Mesendoderm (in vitro differentiated cells): ENCODE measurements around the gene PRR33.

ENCODE experiments used
- DNase-seq: peaks from one replicate; pipeline ENCODE4 v3.0.0; 2013
- H2AK5ac ChIP-seq: 2 replicates; pipeline ENCODE4 v1.6.1; 2013; ENCODE audit warnings: low read length, inconsistent platforms
- H2BK120ac ChIP-seq: 2 replicates; pipeline ENCODE4 v1.6.1; 2013; ENCODE audit warnings: low read depth, mild to moderate bottlenecking, low read length, moderate library complexity, mixed read lengths
- H2BK15ac ChIP-seq: replicated peaks from 2 replicates; pipeline ENCODE4 v1.6.1; 2013; ENCODE audit warnings: low read depth, mild to moderate bottlenecking, moderate library complexity
- H2BK5ac ChIP-seq: 2 replicates; pipeline ENCODE4 v1.6.1; 2013; ENCODE audit warnings: low read length, inconsistent platforms
- H3K18ac ChIP-seq: 2 replicates; pipeline ENCODE4 v1.6.1; 2013; ENCODE audit warnings: mild to moderate bottlenecking, low read length, mixed read lengths
- H3K23ac ChIP-seq: one replicate; pipeline ENCODE4 v1.6.1; 2013; ENCODE audit warnings: low read length
- H3K27ac ChIP-seq: 2 replicates; pipeline ENCODE4 v1.5.1; 2013; ENCODE audit warnings: low read depth, mild to moderate bottlenecking, inconsistent platforms, low read length, moderate library complexity
- H3K27me3 ChIP-seq: 2 replicates; pipeline ENCODE4 v1.6.1; 2013; ENCODE audit warnings: low read length, control low read depth, mild to moderate bottlenecking, inconsistent platforms; ENCODE audit not compliant: insufficient read depth, poor library complexity
- H3K36me3 ChIP-seq: 2 replicates; pipeline ENCODE4 v1.6.1; 2013; ENCODE audit warnings: low read length, inconsistent platforms; ENCODE audit not compliant: control insufficient read depth, insufficient read depth
- H3K4ac ChIP-seq: one replicate; pipeline ENCODE4 v1.6.1; 2013; ENCODE audit warnings: low read depth, mild to moderate bottlenecking, low read length, moderate library complexity
- H3K4me1 ChIP-seq: 2 replicates; pipeline ENCODE4 v1.6.1; 2013; ENCODE audit warnings: low read depth, low read length, inconsistent platforms; ENCODE audit not compliant: control insufficient read depth
- H3K4me2 ChIP-seq: 2 replicates; pipeline ENCODE4 v1.6.1; 2013; ENCODE audit warnings: low read length
- H3K4me3 ChIP-seq: 2 replicates; pipeline ENCODE4 v1.5.1; 2013; ENCODE audit warnings: mild to moderate bottlenecking, low read length
- H3K56ac ChIP-seq: one replicate; pipeline ENCODE4 v1.6.1; 2013; ENCODE audit warnings: low read length
- H3K79me1 ChIP-seq: 2 replicates; pipeline ENCODE4 v1.6.1; 2013; ENCODE audit warnings: low read length, inconsistent platforms
- H3K79me2 ChIP-seq: 2 replicates; pipeline ENCODE4 v1.6.1; 2013; ENCODE audit warnings: mild to moderate bottlenecking, low read length; ENCODE audit not compliant: control insufficient read depth, insufficient read depth
- H3K9ac ChIP-seq: 2 replicates; pipeline ENCODE4 v1.6.1; 2013; ENCODE audit warnings: low read length, inconsistent platforms
- H4K5ac ChIP-seq: one replicate; pipeline ENCODE4 v1.6.1; 2013; ENCODE audit warnings: low read length
- H4K8ac ChIP-seq: one replicate; pipeline ENCODE4 v1.6.1; 2013; ENCODE audit warnings: low read depth, mild to moderate bottlenecking, control low read depth, low read length, moderate library complexity
- WGBS: extraction: QIAGEN DNeasy Blood & Tissue Kit; methylation state at CpG from one replicate; pipeline ENCODE4 v1.1.7; 2013; ENCODE audit warnings: low lambda C conversion rate, missing lambda C conversion rate; ENCODE audit not compliant: insufficient coverage; ENCODE audit errors: extremely low coverage; 5-methylcytosine and 5-hydroxymethylcytosine counted together

PRR33 gene

DNA sequence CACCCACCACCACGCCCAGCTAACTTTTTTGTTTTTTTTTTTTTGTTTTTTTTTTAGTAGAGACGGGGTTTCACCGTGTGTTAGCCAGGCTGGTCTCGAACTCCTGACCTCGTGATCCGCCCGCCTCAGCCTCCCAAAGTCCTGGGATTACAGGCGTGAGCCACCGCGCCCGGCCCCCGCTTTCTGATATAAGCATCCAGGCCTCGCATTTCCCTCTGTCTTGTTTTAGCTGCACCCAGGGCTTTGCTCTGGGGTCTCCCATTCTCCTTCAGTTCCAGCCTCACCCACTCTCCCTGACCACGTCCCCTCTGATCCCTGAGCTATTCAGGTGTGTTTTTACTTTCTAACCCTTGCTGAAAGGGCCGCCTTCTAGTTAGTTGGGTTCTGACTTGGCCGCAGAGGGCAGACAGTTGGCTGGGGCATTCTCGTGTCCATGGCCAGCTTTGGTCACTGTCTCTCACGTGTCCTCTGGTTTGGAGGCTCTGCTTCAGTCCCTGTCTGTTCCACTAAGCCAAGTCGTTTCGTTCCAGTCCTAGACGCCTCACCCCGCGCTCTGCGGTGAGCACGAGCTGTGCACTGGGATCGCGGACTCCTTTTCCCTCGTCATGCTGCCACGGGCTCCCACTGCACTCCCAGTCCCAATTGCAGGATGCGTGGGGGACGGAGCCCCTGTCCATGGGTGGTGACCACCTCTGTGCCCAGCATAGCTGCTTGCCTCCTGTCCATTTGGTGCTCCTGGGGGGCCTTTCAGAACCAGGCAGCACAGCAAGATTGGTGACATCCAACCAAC is 21.8 kb upstream of the PRR33 start:
- H3K4me1 ChIP-seq: no peaks in the 10 kb centered on the region
- no peak overlapping the region for H2AK5ac ChIP-seq
- no peak overlapping the region for H3K23ac ChIP-seq
- DNase-seq: no peak
- H3K18ac ChIP-seq: no peak overlapping the region
- no peaks in the 10 kb centered on the region for H3K36me3 ChIP-seq
- no peak overlapping the region for H4K5ac ChIP-seq
- no peak overlapping the region for H3K4ac ChIP-seq
- H4K8ac ChIP-seq: no peak overlapping the region
- no peaks in the 10 kb centered on the region for H3K79me2 ChIP-seq
- no peak overlapping the region for H3K4me3 ChIP-seq
- no peak overlapping the region for H2BK15ac ChIP-seq
- no peak overlapping the region for H2BK120ac ChIP-seq
- no peaks in the 10 kb centered on the region for H3K27me3 ChIP-seq
- H3K27ac ChIP-seq: no peak overlapping the region
- no peaks in the 10 kb centered on the region for H3K79me1 ChIP-seq
- no peak overlapping the region for H2BK5ac ChIP-seq
- no CpG with 5 or more reads among the region's 31 CpGs for WGBS
- H3K9ac ChIP-seq: no peak overlapping the region
- no peak overlapping the region for H3K4me2 ChIP-seq
- no peak overlapping the region for H3K56ac ChIP-seq

GRCh38 chr11:1912289-1912878 is 20.7 kb upstream of the PRR33 start:
- H2BK120ac ChIP-seq: no peak overlapping the region

DNA sequence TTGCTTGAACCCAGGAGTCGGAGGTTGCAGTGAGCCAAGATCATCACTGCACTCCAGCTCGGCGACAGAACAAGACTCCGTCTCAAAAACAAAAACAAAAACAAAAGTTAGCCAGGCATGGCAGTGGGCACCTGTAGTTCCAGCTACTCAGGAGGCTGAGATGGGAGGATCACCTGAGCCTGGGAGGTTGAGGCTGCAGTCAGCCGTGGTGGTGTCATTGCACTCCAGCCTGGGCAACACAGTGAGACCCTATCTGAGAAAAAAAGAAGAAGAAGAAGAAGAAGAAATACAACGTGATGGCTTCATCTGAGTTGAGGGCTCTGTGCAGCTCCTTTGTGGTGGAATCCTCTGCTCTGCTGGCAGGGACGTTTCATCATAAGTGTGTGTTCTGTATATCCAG is 17.8 kb upstream of the PRR33 start:
- no peak overlapping the region for H4K5ac ChIP-seq
- no peak overlapping the region for H3K9ac ChIP-seq
- H3K18ac ChIP-seq: no peak overlapping the region
- H3K27me3 ChIP-seq: no peaks in the 10 kb centered on the region
- no peak overlapping the region for H2BK15ac ChIP-seq
- no peak overlapping the region for H2BK5ac ChIP-seq
- no peaks in the 10 kb centered on the region for H3K79me2 ChIP-seq
- WGBS: no CpG with 5 or more reads among the region's 7 CpGs
- DNase-seq: no peak
- H2BK120ac ChIP-seq: no peak overlapping the region
- no peaks in the 10 kb centered on the region for H3K79me1 ChIP-seq
- H3K4me2 ChIP-seq: no peak overlapping the region
- no peak overlapping the region for H3K56ac ChIP-seq
- no peak overlapping the region for H3K23ac ChIP-seq
- no peaks in the 10 kb centered on the region for H3K4me1 ChIP-seq
- H3K4me3 ChIP-seq: no peak overlapping the region
- H3K36me3 ChIP-seq: no peaks in the 10 kb centered on the region
- H4K8ac ChIP-seq: no peak overlapping the region
- no peak overlapping the region for H2AK5ac ChIP-seq
- H3K4ac ChIP-seq: no peak overlapping the region
- no peak overlapping the region for H3K27ac ChIP-seq

More at GRCh38 chr11:1912289-1912878, 20.7 kb upstream of the PRR33 start:
- no peak overlapping the region for H4K5ac ChIP-seq
- H2BK15ac ChIP-seq: no peak overlapping the region
- no peaks in the 10 kb centered on the region for H3K36me3 ChIP-seq
- H3K4me2 ChIP-seq: no peak overlapping the region
- H3K9ac ChIP-seq: no peak overlapping the region
- no peak overlapping the region for H3K27ac ChIP-seq
- no peak overlapping the region for H3K23ac ChIP-seq
- H2BK5ac ChIP-seq: no peak overlapping the region
- no peaks in the 10 kb centered on the region for H3K4me1 ChIP-seq
- no peaks in the 10 kb centered on the region for H3K27me3 ChIP-seq
- WGBS: no CpG with 5 or more reads among the region's 13 CpGs
- no peaks in the 10 kb centered on the region for H3K79me1 ChIP-seq
- no peak overlapping the region for H3K4me3 ChIP-seq
- no peak overlapping the region for H3K56ac ChIP-seq
- H4K8ac ChIP-seq: no peak overlapping the region
- H3K18ac ChIP-seq: no peak overlapping the region
- no peaks in the 10 kb centered on the region for H3K79me2 ChIP-seq
- no peak overlapping the region for H2AK5ac ChIP-seq
- DNase-seq: no peak
- no peak overlapping the region for H3K4ac ChIP-seq

- Histone ChIP-seq H3K4me1 (no peaks in the 10 kb centered on the region), H2BK120ac (no peak overlapping the region), H3K18ac (peak overlapping the region; percentile 14), H2BK15ac (no peak overlapping the region), H3K27ac (no peak overlapping the region), H3K56ac (no peak overlapping the region), H3K79me2 (no peaks in the 10 kb centered on the region), H3K9ac (no peak overlapping the region), H4K8ac (no peak overlapping the region), H3K4me3 (no peak overlapping the region), H3K79me1 (no peaks in the 10 kb centered on the region), H3K36me3 (no peaks in the 10 kb centered on the region), H2BK5ac (no peak overlapping the region), H3K23ac (no peak overlapping the region), H3K4me2 (no peak overlapping the region), H2AK5ac (no peak overlapping the region), H4K5ac (no peak overlapping the region), H3K4ac (no peak overlapping the region), H3K27me3 (no peaks in the 10 kb centered on the region)
- DNase-seq: no peak
- no CpG with 5 or more reads among the region's 9 CpGs for WGBS
These were observed 16.9 kb upstream of the PRR33 start for GRCh38 chr11:1908618-1909017.

- no peak overlapping the region for H3K4me3 ChIP-seq
- no peaks in the 10 kb centered on the region for H3K27me3 ChIP-seq
- no peak overlapping the region for H3K27ac ChIP-seq
- no peak overlapping the region for H2BK15ac ChIP-seq
- H3K18ac ChIP-seq: no peak overlapping the region
- no peaks in the 10 kb centered on the region for H3K36me3 ChIP-seq
- no peak overlapping the region for H4K5ac ChIP-seq
- WGBS: no CpG with 5 or more reads among the region's 14 CpGs
- no peaks in the 10 kb centered on the region for H3K79me1 ChIP-seq
- no peak overlapping the region for H3K56ac ChIP-seq
- H3K9ac ChIP-seq: no peak overlapping the region
- no peak overlapping the region for H2BK5ac ChIP-seq
- no peak for DNase-seq
- no peak overlapping the region for H2AK5ac ChIP-seq
- no peak overlapping the region for H3K23ac ChIP-seq
- no peaks in the 10 kb centered on the region for H3K79me2 ChIP-seq
- no peak overlapping the region for H3K4me2 ChIP-seq
- no peak overlapping the region for H3K4ac ChIP-seq
- H4K8ac ChIP-seq: no peak overlapping the region
- H3K4me1 ChIP-seq: no peaks in the 10 kb centered on the region
- H2BK120ac ChIP-seq: no peak overlapping the region
These were observed 15.1 kb upstream of the PRR33 start for GRCh38 chr11:1906611-1907423.
